GM19468 (cell line): ENCODE data around the gene MBOAT7.

ENCODE experiments used
- ATAC-seq: cut with Tn5 transposase; IDR thresholded peaks from one replicate; pipeline ENCODE4 v1.9.1; 2021; ENCODE audit warnings: mild to moderate bottlenecking, moderate library complexity, moderate number of reproducible peaks; ENCODE audit not compliant: unreplicated experiment; ENCODE audit errors: extremely low read depth

Gene MBOAT7

DNA sequence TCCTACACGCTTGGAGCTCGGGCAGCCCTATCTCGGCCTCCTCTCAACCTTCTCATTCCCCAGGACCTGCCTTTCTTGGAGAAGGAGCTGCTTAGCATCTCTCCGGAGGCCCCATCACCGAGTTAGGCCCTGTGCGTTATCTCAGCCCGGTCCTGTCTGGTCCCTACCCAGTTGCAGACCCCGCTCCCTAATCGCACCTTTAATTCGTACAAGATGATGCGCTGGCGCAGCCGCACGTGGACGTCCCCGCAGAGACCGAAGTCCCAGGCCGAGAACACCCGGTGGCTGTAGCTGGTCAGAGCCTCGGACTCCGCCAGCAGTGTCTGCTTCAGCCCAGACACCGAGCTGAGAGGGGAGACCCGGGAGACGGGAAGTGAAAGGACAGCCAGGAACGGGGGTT, 24.2 kb downstream of the MBOAT7 start:
- no peak for ATAC-seq

- no peak for ATAC-seq
Measured at GRCh38 chr19:54164369-54165068, 24.9 kb downstream of the MBOAT7 start.

DNA sequence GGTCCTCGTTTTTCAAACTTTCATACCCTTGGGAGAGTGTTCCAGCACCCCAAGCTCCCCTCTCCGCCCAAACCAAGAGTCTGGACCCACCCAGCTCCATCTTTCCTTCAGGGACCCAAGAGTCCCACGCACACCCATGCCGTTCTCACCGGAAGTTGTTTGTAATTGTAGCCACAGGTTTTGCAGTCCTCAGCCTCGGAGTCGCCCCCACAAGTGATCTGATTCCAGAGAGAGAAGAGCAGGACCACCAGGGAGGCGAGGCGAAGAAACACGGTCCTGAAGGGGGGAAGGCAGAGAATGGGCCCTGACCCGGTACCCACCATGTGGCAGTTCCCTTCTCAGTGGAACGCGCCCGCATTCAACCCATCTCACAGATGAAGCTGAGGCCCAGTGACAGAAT, 26.5 kb downstream of the MBOAT7 start:
- no peak for ATAC-seq

- ATAC-seq, result no peak
Measured at GRCh38 chr19:54162241-54162805, 27.1 kb downstream of the MBOAT7 start.

- no peak for ATAC-seq
Measured at GRCh38 chr19:54160854-54161253, 28.5 kb downstream of the MBOAT7 start.

- ATAC-seq, result no peak
Measured at GRCh38 chr19:54160182-54160811, 29.1 kb downstream of the MBOAT7 start.

- peak; percentile 73 for ATAC-seq
Measured at GRCh38 chr19:54159352-54160181, 29.8 kb downstream of the MBOAT7 start, which contains the start of gene LENG1. LENG1 (minus strand) TSS chr19:54159721; CDS start chr19:54159695, 26 bp downstream.

DNA sequence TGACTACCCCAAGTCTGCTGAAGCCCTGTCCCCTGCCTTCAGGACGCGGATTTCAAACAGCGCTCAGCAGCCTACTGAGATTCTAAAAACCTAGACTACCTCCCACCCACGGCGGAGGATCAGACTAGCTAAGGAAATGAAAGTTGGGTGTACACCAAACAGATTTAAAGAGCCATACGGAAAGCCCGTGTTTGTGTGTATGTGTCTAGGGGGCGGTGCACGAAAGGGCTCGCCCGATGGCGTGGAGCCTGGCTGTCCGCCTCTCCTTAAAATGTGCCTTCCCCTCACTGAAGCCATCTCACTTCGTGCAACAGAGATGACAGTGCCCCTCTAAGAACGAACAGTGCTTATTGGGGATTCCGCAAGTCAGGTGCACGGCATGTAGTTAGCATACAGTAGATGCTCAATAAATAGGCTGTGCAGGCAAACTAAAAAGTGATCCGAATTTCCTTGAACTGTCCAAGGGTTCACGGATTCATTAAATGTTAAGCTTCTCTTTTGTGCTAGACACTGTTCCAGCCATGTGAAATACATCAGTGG, 30.5 kb downstream of the MBOAT7 start:
- no peak for ATAC-seq

- no peak for ATAC-seq
Measured at GRCh38 chr19:54156953-54157352, 32.4 kb downstream of the MBOAT7 start.

DNA sequence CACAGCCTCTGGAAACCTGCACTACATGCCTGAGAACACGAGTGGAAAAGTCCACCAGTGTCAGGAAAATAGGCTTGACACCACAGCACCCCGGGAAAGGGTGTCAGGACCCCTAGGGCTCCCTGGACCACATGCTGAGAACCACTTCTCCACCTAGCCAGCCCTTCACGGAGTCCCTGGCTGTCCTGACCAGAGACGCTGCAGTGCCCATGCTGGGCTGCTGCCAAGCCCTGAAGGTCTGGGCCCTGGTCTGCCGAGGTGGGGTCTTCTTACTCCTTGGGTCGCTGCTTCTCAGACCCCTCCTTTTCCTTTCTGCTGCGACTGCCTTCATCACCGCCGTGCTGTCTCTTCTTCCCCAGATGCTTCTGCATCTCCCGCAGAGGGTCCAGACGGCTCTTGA, 32.9 kb downstream of the MBOAT7 start:
- no peak for ATAC-seq

GRCh38 chr19:54155694-54156093, 33.7 kb downstream of the MBOAT7 start:
- ATAC-seq, result no peak

GRCh38 chr19:54154603-54155345, 34.6 kb downstream of the MBOAT7 start:
- ATAC-seq, result no peak

GRCh38 chr19:54153731-54154326, 35.6 kb downstream of the MBOAT7 start:
- ATAC-seq, result no peak

DNA sequence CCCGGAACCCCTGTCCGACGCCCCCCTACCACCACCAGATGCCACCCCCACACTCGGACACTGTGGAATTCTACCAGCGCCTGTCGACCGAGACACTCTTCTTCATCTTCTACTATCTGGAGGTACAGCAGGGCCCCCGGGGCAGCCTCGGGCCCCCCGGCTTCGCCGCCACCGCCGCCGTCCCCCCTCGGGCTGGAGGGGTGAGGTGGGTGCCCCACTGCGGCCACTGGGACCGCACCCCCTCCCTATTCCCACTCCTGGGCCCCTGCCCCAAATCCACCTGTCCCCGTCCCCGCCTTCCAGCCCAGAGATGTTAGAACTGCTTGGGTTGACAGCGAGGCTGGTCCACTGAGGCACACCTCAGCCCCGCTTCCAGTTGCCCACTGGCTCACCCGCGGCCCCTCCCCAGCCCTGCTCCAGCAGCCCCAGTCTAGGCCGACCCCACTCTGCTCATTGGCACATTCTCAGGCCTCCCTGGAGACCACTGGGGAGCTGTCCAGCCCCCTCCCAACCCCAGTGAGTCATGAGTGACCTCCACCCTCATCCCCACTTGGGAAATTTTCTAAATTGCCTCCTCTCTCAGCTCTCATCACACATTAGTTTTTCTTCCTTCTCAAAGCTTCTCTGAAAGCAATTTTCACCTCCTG, 36.4 kb downstream of the MBOAT7 start:
- ATAC-seq, result no peak

GRCh38 chr19:54152267-54152666, 37.1 kb downstream of the MBOAT7 start:
- ATAC-seq, result no peak

- no peak for ATAC-seq
Measured at GRCh38 chr19:54151362-54152035, 37.9 kb downstream of the MBOAT7 start.

GRCh38 chr19:54149021-54149812, 40.2 kb downstream of the MBOAT7 start:
- ATAC-seq, result no peak

DNA sequence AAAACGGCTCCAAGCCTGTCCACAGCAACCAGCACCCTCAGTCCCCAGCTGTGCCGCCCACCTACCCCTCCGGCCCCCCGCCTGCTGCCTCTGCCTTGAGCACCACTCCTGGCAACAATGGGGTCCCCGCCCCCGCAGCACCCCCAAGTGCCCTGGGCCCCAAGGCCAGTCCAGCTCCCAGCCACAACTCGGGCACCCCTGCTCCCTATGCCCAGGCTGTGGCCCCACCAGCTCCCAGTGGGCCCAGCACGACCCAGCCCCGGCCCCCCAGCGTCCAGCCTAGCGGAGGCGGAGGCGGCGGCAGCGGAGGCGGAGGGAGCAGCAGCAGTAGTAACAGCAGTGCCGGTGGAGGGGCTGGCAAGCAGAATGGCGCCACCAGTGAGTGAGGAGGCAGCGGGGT, 41.2 kb downstream of the MBOAT7 start:
- ATAC-seq, result no peak
